Stimulated activated CD4-positive, alpha-beta T cell treated with anti-CD3 and anti-CD28 coated beads, TNF-alpha, amount 100 ng/mL, for 48 hours (primary cell): ENCODE data around the gene NCOR1.

Experiments
- DNase-seq, 3 donors: peaks; one replicate each; pipeline ENCODE4 v3.0.0-alpha.2; 2020; ENCODE audit warnings: low read depth in 3 of 3

The NCOR1 gene

DNA sequence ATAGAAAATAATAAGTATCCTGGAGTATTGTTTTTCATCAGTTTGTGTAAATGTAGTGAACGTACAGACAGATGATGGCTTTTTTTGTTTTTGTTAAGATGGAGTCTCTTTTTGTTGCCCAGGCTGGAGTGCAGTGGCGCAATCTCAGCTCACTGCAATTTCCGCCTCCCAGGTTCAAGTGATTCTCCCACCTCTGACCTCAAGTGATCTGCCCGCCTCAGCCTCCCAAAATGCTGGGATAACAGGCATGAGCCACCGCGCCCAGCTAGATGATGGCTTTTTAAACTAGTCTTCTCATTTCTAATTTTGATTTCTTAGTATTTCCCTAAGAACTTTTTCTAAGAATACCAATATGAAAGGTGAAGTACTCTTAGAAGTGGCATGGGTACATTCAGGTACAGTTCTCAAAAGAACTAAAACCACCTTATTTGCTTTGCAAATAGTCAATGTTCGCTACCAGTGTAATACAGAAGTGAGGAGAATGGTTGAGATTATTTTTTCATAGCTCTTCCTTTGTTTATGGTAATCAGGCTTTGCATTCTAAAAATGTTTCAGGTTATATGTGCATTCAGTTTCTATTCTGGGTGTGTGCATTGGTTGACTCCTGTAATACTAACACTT is 181.5 kb downstream of the NCOR1 start:
- DNase-seq, result no peak

GRCh38 chr17:16027708-16028584 is 187.4 kb downstream of the NCOR1 start:
- DNase-seq, result peak; percentile 46 to 51 (median 46)

DNA sequence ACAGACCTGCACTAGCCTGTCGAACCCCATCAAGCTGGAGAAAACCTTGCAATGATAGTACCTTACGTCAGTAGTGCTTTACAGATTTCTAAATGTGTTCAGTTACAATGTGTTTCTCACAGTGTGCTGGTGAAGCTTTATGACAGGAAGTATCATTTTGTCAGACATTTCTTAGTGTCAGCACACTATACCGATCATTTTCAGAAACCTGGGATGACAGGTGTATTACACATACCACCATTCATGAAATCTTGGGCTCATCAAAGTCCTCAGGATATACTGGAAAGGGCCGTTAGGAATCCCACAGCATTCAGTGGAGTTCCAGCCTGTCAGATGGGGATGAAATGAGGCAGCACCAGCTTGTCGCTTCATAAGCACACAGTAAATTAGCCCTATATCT is 188.4 kb downstream of the NCOR1 start:
- DNase-seq, result no peak

GRCh38 chr17:16025202-16025601 is 190.1 kb downstream of the NCOR1 start:
- DNase-seq, result no peak

GRCh38 chr17:16023881-16024280 is 191.5 kb downstream of the NCOR1 start:
- DNase-seq, result no peak

GRCh38 chr17:16019347-16019746 is 196.0 kb downstream of the NCOR1 start:
- DNase-seq, result no peak

- DNase-seq, result no peak
Measured at GRCh38 chr17:16013943-16014407, 201.4 kb downstream of the NCOR1 start.

- DNase-seq, result no peak
Measured at GRCh38 chr17:16007439-16007838, 207.9 kb downstream of the NCOR1 start.

- DNase-seq, result no peak
Measured at GRCh38 chr17:16005636-16006035, 209.7 kb downstream of the NCOR1 start.

- no peak for DNase-seq
Measured at GRCh38 chr17:16003841-16004240, 211.5 kb downstream of the NCOR1 start.

DNA sequence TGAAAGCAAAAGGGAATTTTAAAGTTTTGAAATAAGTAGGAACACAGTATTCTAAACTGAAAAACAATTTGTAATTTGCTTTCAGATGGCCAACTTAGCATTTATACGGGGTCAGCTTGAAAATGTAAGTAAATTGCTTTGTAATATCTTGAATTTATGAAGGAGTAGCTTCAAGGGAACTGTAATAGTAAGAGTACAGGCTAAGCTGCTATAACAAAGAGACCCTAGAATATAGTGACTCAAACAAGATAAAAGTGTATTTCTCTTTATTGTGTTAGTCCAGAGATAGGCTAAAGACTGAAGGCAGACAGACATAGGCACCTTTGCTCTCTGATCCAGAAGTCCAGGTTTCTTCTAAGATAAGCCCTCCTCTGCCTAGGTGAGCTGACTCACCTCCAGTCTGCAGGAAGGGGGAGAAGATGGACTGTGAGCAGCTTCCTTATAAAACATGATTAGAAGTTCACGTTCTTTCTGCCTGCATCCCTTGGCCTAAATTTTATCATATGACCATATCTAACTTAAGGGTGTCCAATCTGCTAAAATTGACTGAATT is 212.6 kb downstream of the NCOR1 start:
- no peak for DNase-seq

DNA sequence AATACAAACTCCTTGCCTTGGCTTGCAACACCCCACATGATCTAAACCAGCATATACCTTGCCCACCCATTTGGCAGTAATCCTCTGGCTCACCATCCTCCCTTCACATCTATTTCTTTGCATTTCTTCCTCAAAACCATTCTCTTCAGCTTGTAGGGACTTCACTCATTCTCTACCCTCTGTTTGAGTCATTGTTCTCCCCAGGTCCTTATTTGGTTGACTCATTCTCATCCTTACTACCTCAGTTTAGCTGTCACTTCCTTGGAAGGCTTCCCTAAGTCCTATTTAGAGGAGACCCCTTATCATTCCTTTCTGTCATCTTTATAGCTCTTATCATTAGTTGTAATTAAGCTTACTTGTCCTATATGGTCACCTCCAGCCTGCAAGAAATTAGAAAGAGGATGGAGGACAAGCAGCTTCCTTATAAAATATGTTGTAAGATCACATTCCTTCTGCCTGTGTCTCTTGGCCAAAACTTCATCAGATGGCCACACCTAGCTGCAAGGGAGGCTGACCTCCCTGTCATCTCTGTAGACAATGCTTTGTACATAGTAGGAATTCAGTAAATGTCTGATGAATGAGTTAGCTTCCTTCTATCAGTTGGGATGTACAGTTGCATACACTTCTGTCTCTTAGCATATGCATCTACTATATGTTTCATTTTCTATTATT is 214.0 kb downstream of the NCOR1 start:
- DNase-seq, result no peak

- peak in 2 of 3 donors; percentile 15 to 33 for DNase-seq
Measured at GRCh38 chr17:15999974-16000827, 215.1 kb downstream of the NCOR1 start.

DNA sequence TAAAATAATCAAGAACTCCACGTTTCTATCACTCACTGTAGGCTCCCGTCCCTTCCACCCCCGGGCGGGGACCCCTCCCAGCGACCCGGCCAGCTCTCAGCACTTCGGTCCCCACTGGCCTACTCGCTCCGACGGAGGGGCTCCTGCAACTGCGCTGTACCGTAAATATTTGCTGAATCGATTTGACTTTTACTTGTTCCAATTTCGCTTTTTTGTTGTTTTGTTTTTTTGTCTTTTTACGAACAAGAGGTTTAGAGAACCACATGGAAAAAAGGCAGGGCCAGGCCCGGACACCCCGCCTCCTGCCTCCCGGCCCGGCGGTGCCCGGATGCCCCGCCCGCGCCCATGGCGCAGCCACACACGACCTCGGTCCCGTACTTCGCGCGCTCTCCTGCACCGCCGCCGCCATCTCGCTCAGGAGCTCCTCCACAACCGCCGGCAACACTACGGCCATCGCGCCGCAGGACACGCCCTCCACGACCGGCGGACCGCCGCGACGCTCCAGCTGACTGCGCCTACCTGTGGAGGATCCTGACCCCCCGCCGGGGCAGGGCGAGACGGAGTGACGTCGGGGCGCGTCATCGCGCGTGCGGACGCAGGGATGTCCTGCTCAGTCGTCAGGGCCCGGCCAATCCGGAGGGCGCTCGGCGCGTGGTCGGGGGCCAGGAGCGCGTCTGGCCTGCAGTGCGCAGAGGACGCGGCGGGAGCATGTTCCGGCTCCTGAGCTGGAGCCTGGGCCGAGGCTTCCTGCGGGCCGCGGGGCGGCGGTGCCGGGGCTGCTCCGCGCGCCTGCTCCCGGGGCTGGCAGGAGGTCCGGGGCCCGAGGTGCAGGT is 216.0 kb downstream of the NCOR1 start, which contains the start of the genes TTC19 and ZSWIM7:
Gene TTC19 (plus strand): TSS at position 684 of the 833 bp plus-strand sequence. CDS start 25 bp downstream, at position 709.
Gene ZSWIM7 (minus strand): TSS at position 564 of the 833 bp plus-strand sequence. CDS start 110 bp downstream, at position 454.
- DNase-seq, result peak; percentile 90 to 93 (median 91)

GRCh38 chr17:15998031-15998562 is 217.2 kb downstream of the NCOR1 start:
- DNase-seq, result no peak

DNA sequence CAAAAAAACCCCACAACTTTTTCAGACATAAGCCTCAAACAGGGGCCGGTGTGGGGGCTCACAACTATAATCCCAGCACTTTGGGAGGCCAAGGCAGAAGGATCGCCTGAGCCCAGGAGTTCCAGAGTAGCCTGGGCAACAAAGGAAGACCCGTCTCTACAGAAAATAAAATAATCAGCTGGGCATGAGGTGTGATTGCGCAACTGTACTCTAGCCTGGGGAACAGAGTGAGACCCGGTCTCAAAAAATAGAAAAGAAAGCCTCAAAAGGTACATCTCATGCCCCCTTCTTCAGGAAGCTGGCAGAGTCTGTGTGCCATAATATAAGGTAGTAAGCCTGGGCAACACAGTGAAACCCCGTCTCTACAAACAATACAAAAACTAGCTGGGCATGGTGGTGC is 219.0 kb downstream of the NCOR1 start:
- DNase-seq, result no peak

DNA sequence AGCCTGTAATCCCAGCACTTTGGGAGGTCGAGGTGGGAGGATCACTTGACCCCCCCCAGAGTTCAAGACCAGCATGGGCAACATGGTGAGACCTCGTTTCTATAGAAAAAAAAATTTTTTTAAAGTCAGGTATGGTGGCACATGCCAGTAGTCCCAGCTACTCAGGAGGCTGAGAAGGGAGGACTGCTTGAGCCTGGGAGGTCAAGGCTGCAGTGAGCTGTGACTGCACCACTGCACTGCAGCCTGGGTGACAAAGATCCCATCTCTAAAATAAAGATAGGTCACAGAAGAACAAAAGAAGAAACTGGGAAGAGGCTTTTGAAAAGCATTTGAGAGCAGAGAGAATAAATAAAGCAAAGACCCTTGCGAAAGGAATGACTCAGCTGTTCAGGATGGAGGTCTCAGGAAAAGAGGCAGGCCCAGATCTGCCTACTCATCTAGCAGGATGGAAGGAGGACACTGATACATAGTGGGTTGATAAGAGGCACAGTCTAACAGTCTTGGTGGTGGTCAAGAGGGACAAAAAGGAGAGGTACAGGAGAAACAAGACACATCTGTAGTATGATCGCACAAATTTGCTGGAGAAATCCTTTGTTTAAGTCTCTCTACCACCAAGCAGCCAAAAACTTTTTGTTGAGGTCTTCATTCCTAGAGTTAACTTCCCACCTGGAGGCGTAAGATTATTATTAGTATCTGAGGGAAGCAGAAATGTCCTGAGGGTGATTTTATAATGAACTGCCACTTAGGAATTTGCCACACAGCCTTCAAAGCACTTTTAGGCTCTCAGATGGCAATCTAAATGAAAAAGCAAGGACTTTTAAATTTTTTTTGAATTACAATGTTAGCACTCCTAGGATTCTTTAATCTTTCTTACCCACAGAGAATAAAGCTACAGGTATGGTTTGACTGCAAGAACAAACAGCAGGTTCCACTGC is 233.4 kb downstream of the NCOR1 start:
- no peak for DNase-seq

DNA sequence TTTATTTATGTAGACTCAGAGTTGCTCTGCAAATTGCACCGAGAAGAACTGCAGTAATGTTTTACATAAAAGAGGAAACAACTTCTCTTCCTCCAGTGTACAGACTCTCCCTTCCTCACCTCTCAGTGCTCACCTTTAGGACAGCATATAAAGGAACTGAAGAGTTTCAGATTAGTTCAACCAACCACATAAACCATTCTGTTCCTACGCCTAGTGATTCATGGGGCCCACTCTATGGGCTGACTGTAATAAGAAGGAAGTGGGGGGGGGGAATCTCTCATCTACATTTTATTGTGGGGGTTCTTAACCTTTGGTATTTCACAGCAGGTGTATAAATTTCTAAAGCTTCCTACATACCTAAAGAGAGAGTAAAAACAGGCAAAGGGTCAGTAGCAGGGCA is 234.1 kb downstream of the NCOR1 start:
- DNase-seq, result peak in 1 of 3 donors; percentile 8
